Stimulated activated CD8-positive, alpha-beta memory T cell treated with anti-CD3 and anti-CD28 coated beads, Interleukin-7, amount 100 ng/mL, for 1 hour (primary cell): ENCODE measurements around the gene WRAP73.
"Not testable (repeated sequence)": the region's sequence is repeated elsewhere in the genome, so short reads cannot be mapped to it uniquely, and the experiment has no call there.

Source experiments
- DNase-seq, 2 donors: peaks; one replicate each; pipeline ENCODE4 v3.0.0-alpha.2; 2020; ENCODE audit warnings: low read depth in 2 of 2

WRAP73 gene

GRCh38 chr1:3599286-3599811 lies 50.6 kb downstream of the WRAP73 start:
- DNase-seq, result no peak

- no peak for DNase-seq
Observed at GRCh38 chr1:3598522-3599285, 51.2 kb downstream of the WRAP73 start.

GRCh38 chr1:3598051-3598491 lies 51.8 kb downstream of the WRAP73 start:
- no peak for DNase-seq

- DNase-seq, result no peak
Observed at GRCh38 chr1:3597599-3597964, 52.3 kb downstream of the WRAP73 start.

GRCh38 chr1:3596663-3597598 lies 53.0 kb downstream of the WRAP73 start:
- no peak for DNase-seq

GRCh38 chr1:3595949-3596348 lies 54.0 kb downstream of the WRAP73 start:
- no peak for DNase-seq

- DNase-seq, result no peak
Observed at GRCh38 chr1:3594706-3595377, 55.1 kb downstream of the WRAP73 start.

GRCh38 chr1:3593745-3594144 lies 56.2 kb downstream of the WRAP73 start:
- DNase-seq, result no peak

GRCh38 chr1:3593334-3593733 lies 56.6 kb downstream of the WRAP73 start:
- no peak for DNase-seq

- no peak for DNase-seq
Observed at GRCh38 chr1:3590951-3591865, 58.7 kb downstream of the WRAP73 start.

- DNase-seq, result no peak
Observed at GRCh38 chr1:3590139-3590763, 59.7 kb downstream of the WRAP73 start.

GRCh38 chr1:3588395-3588794 lies 61.5 kb downstream of the WRAP73 start:
- no peak for DNase-seq

- no peak for DNase-seq
Observed at GRCh38 chr1:3586986-3587759, 62.7 kb downstream of the WRAP73 start.

GRCh38 chr1:3585940-3586568 lies 63.8 kb downstream of the WRAP73 start:
- DNase-seq, result no peak

- DNase-seq, result not testable (repeated sequence)
Observed at GRCh38 chr1:3585353-3585868, 64.5 kb downstream of the WRAP73 start.

GRCh38 chr1:3584915-3585314 lies 65.0 kb downstream of the WRAP73 start:
- no peak for DNase-seq

- DNase-seq, result not testable (repeated sequence)
Observed at GRCh38 chr1:3583751-3584150, 66.2 kb downstream of the WRAP73 start.

GRCh38 chr1:3581296-3582036 lies 68.4 kb downstream of the WRAP73 start:
- no peak for DNase-seq
